Neural cell (in vitro differentiated cells): ENCODE results near the gene CYP26A1.

Experiments used
- CTCF ChIP-seq: fragments of 450-650 bp; IDR thresholded peaks from 2 replicates; pipeline ENCODE4 v1.5.1; 2014; ENCODE audit warnings: antibody characterized with exemption, mild to moderate bottlenecking, moderate library complexity; ENCODE audit not compliant: poor library complexity, severe bottlenecking
- EP300 ChIP-seq: fragments of 450-650 bp; conservative IDR thresholded peaks from 2 replicates; pipeline ENCODE4 v1.6.1; 2014; ENCODE audit warnings: antibody characterized with exemption, mild to moderate bottlenecking, moderate library complexity; ENCODE audit not compliant: poor library complexity, severe bottlenecking
- EZH2 ChIP-seq: fragments of 200-600, 300-800 bp; shearing (Covaris generic), sonication (generic); IDR thresholded peaks from 2 replicates; pipeline ENCODE4 v1.6.1; 2014; ENCODE audit warnings: antibody characterized with exemption, low read length, borderline replicate concordance, mild to moderate bottlenecking; ENCODE audit not compliant: insufficient read depth, poor library complexity, severe bottlenecking
- MXI1 ChIP-seq: fragments of 450-650 bp; conservative IDR thresholded peaks from 2 replicates; pipeline ENCODE4 v1.6.1; 2014; ENCODE audit warnings: antibody characterized with exemption, mild to moderate bottlenecking; ENCODE audit not compliant: poor library complexity, severe bottlenecking
- POLR2AphosphoS5 ChIP-seq: IDR thresholded peaks from 2 replicates; pipeline ENCODE4 v1.6.1; 2012
- RAD21 ChIP-seq: fragments of 450-650 bp; conservative IDR thresholded peaks from 2 replicates; pipeline ENCODE4 v1.6.1; 2014; ENCODE audit warnings: antibody characterized with exemption, mild to moderate bottlenecking, moderate library complexity
- REST ChIP-seq: IDR thresholded peaks from 2 replicates; pipeline ENCODE4 v1.6.1; 2012; ENCODE audit warnings: borderline replicate concordance
- SMC3 ChIP-seq: fragments of 450-650 bp; conservative IDR thresholded peaks from 2 replicates; pipeline ENCODE4 v1.6.1; 2014; ENCODE audit warnings: antibody characterized with exemption, mild to moderate bottlenecking, moderate library complexity; ENCODE audit not compliant: poor library complexity
- TAF1 ChIP-seq: IDR thresholded peaks from 2 replicates; pipeline ENCODE4 v1.6.1; 2012; ENCODE audit warnings: low read depth

GRCh38 chr10:93075369-93076221 is 1.9 kb downstream of the CYP26A1 start:
- TF ChIP-seq CTCF, result no peak
- TF ChIP-seq RAD21, result no peak
- TF ChIP-seq EP300, result no peak
- no peak for TF ChIP-seq EZH2
- no peak for TF ChIP-seq TAF1
- no peak for TF ChIP-seq REST
- TF ChIP-seq POLR2AphosphoS5, result no peak
- TF ChIP-seq MXI1, result no peak
- no peak for TF ChIP-seq SMC3
